CD8-positive, alpha-beta memory T cell (primary cell): ENCODE measurements around the gene BCAS1. TPM values are rescaled to one million over a fixed set of nuclear protein-coding genes. Genes with fewer than 3 reads are reported as not detected.
"Not testable (repeated sequence)": the region's sequence is repeated elsewhere in the genome, so short reads cannot be mapped to it uniquely, and the experiment has no call there.

Experiments used
- CTCF ChIA-PET: fragments of 350-600 bp; sonication (Branson Sonifier 250); formaldehyde crosslinking; loops from one replicate; lab custom pipeline; 2021; ENCODE audit warnings: antibody characterized with exemption; lab: Charles Lee
- POLR2A ChIA-PET: fragments of 350-600 bp; sonication (Branson Sonifier 250); formaldehyde crosslinking; loops from one replicate; lab custom pipeline; 2021; ENCODE audit warnings: antibody characterized with exemption; lab: Charles Lee
- DNase-seq, 5 donors: peaks; one replicate each; pipeline versions ENCODE4 v3.0.0 to v3.0.0-alpha.2; 2020 to 2022; ENCODE audit warnings: mixed read lengths in 1 of 5
- H3K27ac ChIP-seq: one replicate; pipeline ENCODE4 v1.7.0; 2013; ENCODE audit warnings: low read depth, mild to moderate bottlenecking, low read length, moderate library complexity
- H3K27me3 ChIP-seq: 2 replicates; pipeline ENCODE4 v1.7.0; 2013; ENCODE audit warnings: low read length, mild to moderate bottlenecking; ENCODE audit not compliant: insufficient read depth, poor library complexity, severe bottlenecking
- H3K36me3 ChIP-seq: 2 replicates; pipeline ENCODE4 v1.7.0; 2013; ENCODE audit warnings: mild to moderate bottlenecking, low read length, moderate library complexity; ENCODE audit not compliant: insufficient read depth
- H3K4me1 ChIP-seq: 2 replicates; pipeline ENCODE4 v1.7.0; 2013; ENCODE audit warnings: mild to moderate bottlenecking, low read length, moderate library complexity; ENCODE audit not compliant: insufficient read depth
- H3K4me3 ChIP-seq: 2 replicates; pipeline ENCODE4 v1.7.0; 2013; ENCODE audit warnings: mild to moderate bottlenecking, low read length
- H3K9me3 ChIP-seq: 2 replicates; pipeline ENCODE4 v1.7.0; 2013; ENCODE audit warnings: mild to moderate bottlenecking, low read length
- H3K27ac Mint-ChIP-seq, 8 donors: one replicate each; pipeline ENCODE4 v1.8.0; 2020 to 2021; ENCODE audit warnings: mixed read lengths in 8 of 8, mild to moderate bottlenecking in 6 of 8, inconsistent platforms in 3 of 8, moderate library complexity in 3 of 8
- H3K27me3 Mint-ChIP-seq, 2 donors: one replicate each; pipeline ENCODE4 v1.8.0; 2020 to 2021; ENCODE audit warnings: mixed read lengths in 2 of 2, mild to moderate bottlenecking in 1 of 2, moderate library complexity in 1 of 2
- H3K36me3 Mint-ChIP-seq, 3 donors: one replicate each; pipeline ENCODE4 v1.8.0; 2020 to 2021; ENCODE audit warnings: mixed read lengths in 3 of 3, inconsistent platforms in 1 of 3, mild to moderate bottlenecking in 1 of 3
- H3K4me1 Mint-ChIP-seq, 3 donors: one replicate each; pipeline ENCODE4 v1.8.0; 2020 to 2021; ENCODE audit warnings: mixed read lengths in 3 of 3, inconsistent platforms in 1 of 3, mild to moderate bottlenecking in 1 of 3
- H3K4me3 Mint-ChIP-seq, 7 donors: one replicate each; pipeline ENCODE4 v1.8.0; 2020 to 2021; ENCODE audit warnings: mixed read lengths in 7 of 7, mild to moderate bottlenecking in 6 of 7, moderate library complexity in 4 of 7, inconsistent platforms in 2 of 7
- H3K9me3 Mint-ChIP-seq, 5 donors: one replicate each; pipeline ENCODE4 v1.8.0; 2020 to 2022; ENCODE audit warnings: mixed read lengths in 5 of 5, mild to moderate bottlenecking in 3 of 5, moderate library complexity in 2 of 5, inconsistent platforms in 1 of 5
- polyA plus RNA-seq: library from polyadenylated mRNA; unstranded; fragments of 300-500 nt; fragmentation: Illumina TruSeq; gene quantifications from one replicate; pipeline ENCODE4 v1.2.3, GENCODE V29; 2021
- total RNA-seq, 2 experiments: library from RNA; stranded (reverse); gene quantifications; one replicate each; pipeline ENCODE4 v1.2.3, GENCODE V29; 2021

Gene BCAS1
- total and polyA plus RNA-seq, 3 experiments from 2014 or later: 0.09 to 0.91 (median 0.15) TPM

DNA sequence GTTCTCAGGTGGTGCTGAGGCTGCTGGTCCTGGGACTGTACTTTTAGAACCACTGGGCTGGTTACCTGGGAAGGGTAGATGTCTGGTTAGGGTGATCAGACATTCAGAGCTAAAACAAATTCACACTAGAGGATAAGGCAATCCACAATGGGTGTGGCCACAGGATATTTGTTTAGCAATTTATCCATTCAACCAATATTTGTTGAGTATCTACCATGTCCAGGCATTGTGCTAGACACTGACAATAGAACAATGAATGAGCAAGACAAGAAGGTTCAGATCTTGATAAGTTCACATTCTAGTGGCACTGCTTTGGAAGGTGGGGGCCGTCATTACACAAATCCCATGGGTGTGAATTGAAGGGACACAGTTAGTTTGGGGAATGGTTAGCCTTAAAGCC, 131.7 kb downstream of the BCAS1 start:
- no peak for DNase-seq
- CTCF ChIA-PET: interaction anchor here (1.1 to 3.9 kb wide), 8 partner anchors 11 to 773 kb away, joined by 3 to 20 read pairs (median 9); no protein-coding TSS in a partner anchor
- H3K9me3 ChIP-seq: no peaks in the 10 kb centered on the region
- no peak overlapping the region for H3K4me3 Mint-ChIP-seq
- POLR2A ChIA-PET: no interaction called here
- H3K27me3 ChIP-seq: no peaks in the 10 kb centered on the region
- H3K4me1 ChIP-seq: peaks cover 22% of the 10 kb centered on the region
- H3K27ac ChIP-seq: no peak overlapping the region
- no peak overlapping the region for H3K4me3 ChIP-seq
- no peaks in the 10 kb centered on the region for H3K36me3 Mint-ChIP-seq
- H3K4me1 Mint-ChIP-seq: peaks cover 25 to 55% (median 46%) of the 10 kb centered on the region in 3 donors
- no peaks in the 10 kb centered on the region for H3K36me3 ChIP-seq
- H3K9me3 Mint-ChIP-seq: no peaks in the 10 kb centered on the region
- no peaks in the 10 kb centered on the region for H3K27me3 Mint-ChIP-seq
- H3K27ac Mint-ChIP-seq: peak overlapping the region in 1 of 8 donors; percentile 9

DNA sequence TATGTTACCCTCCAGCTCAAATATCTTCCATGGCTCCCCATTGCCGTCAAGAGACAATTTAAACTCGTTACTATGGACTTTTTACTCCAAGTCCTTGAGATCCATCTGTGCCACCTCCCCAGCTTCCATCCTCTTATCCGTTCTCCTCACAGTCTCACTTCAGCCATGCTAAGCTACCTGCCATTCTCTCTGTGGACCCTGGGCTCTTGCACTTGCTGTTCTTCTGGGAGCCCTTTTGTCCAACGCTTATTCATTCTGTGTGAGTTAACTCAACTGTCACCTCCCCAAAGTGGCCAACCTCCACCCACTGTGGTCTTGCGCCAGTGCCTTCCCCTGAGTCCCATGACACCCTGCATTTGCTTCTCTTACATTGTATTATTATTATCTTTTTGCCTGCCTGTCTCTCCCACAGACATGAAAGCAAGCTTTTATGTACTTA, 132.4 kb downstream of the BCAS1 start:
- peaks cover 27% of the 10 kb centered on the region for H3K4me1 ChIP-seq
- DNase-seq: no peak

GRCh38 chr20:53937339-53937741, 133.1 kb downstream of the BCAS1 start:
- H3K4me1 ChIP-seq: peaks cover 27% of the 10 kb centered on the region
- no peak overlapping the region for H3K27ac Mint-ChIP-seq
- H3K27ac ChIP-seq: no peak overlapping the region
- no peaks in the 10 kb centered on the region for H3K9me3 ChIP-seq
- H3K36me3 Mint-ChIP-seq: no peaks in the 10 kb centered on the region
- ChIA-PET CTCF (interaction anchor here (0.9 to 3.9 kb wide), 6 partner anchors 11 to 1625 kb away, joined by 3 to 20 read pairs (median 4); no protein-coding TSS in a partner anchor), POLR2A (no interaction called here)
- no peak overlapping the region for H3K4me3 Mint-ChIP-seq
- DNase-seq: no peak
- H3K4me1 Mint-ChIP-seq: peaks cover 30 to 57% (median 48%) of the 10 kb centered on the region in 3 donors
- H3K9me3 Mint-ChIP-seq: no peaks in the 10 kb centered on the region
- no peak overlapping the region for H3K4me3 ChIP-seq
- H3K36me3 ChIP-seq: no peaks in the 10 kb centered on the region
- H3K27me3 ChIP-seq: no peaks in the 10 kb centered on the region
- H3K27me3 Mint-ChIP-seq: no peaks in the 10 kb centered on the region

More for the DNA sequence above, 132.4 kb downstream of the BCAS1 start:
- no peaks in the 10 kb centered on the region for H3K9me3 ChIP-seq
- H3K36me3 Mint-ChIP-seq: no peaks in the 10 kb centered on the region
- H3K4me3 Mint-ChIP-seq: no peak overlapping the region
- H3K9me3 Mint-ChIP-seq: no peaks in the 10 kb centered on the region
- ChIA-PET POLR2A (no interaction called here), CTCF (interaction anchor here (1.1 to 3.9 kb wide), 5 partner anchors 12 to 524 kb away, joined by 3 to 20 read pairs (median 13); no protein-coding TSS in a partner anchor)
- no peaks in the 10 kb centered on the region for H3K27me3 Mint-ChIP-seq
- no peak overlapping the region for H3K27ac ChIP-seq
- peaks cover 30 to 55% (median 48%) of the 10 kb centered on the region in 3 donors for H3K4me1 Mint-ChIP-seq
- H3K27ac Mint-ChIP-seq: peak overlapping the region in 4 of 8 donors; percentile 1 to 85 (median 70)
- no peaks in the 10 kb centered on the region for H3K36me3 ChIP-seq
- H3K27me3 ChIP-seq: no peaks in the 10 kb centered on the region
- no peak overlapping the region for H3K4me3 ChIP-seq

- Mint-ChIP-seq H3K4me1 (peaks cover 36 to 63% (median 54%) of the 10 kb centered on the region in 3 donors), H3K27ac (peak overlapping the region; percentile 53 to 96 (median 90)), H3K9me3 (no peaks in the 10 kb centered on the region), H3K27me3 (no peaks in the 10 kb centered on the region), H3K4me3 (peak overlapping the region in 6 of 7 donors; percentile 53 to 86 (median 72)), H3K36me3 (no peaks in the 10 kb centered on the region)
- ChIA-PET CTCF (interaction anchor here (1.1 to 2.5 kb wide), 10 partner anchors 9 to 358 kb away, joined by 3 to 13 read pairs (median 5); no protein-coding TSS in a partner anchor), POLR2A (interaction anchor here (0.5 to 1.0 kb wide), 4 partner anchors 13 to 339 kb away, joined by 3 to 4 read pairs (median 3); no protein-coding TSS in a partner anchor)
- Histone ChIP-seq H3K4me1 (peaks cover 27% of the 10 kb centered on the region), H3K27me3 (no peaks in the 10 kb centered on the region), H3K36me3 (no peaks in the 10 kb centered on the region), H3K9me3 (no peaks in the 10 kb centered on the region), H3K27ac (no peak overlapping the region), H3K4me3 (no peak overlapping the region)
- DNase-seq: no peak
These were observed 134.9 kb downstream of the BCAS1 start for GRCh38 chr20:53935344-53936084.

DNA sequence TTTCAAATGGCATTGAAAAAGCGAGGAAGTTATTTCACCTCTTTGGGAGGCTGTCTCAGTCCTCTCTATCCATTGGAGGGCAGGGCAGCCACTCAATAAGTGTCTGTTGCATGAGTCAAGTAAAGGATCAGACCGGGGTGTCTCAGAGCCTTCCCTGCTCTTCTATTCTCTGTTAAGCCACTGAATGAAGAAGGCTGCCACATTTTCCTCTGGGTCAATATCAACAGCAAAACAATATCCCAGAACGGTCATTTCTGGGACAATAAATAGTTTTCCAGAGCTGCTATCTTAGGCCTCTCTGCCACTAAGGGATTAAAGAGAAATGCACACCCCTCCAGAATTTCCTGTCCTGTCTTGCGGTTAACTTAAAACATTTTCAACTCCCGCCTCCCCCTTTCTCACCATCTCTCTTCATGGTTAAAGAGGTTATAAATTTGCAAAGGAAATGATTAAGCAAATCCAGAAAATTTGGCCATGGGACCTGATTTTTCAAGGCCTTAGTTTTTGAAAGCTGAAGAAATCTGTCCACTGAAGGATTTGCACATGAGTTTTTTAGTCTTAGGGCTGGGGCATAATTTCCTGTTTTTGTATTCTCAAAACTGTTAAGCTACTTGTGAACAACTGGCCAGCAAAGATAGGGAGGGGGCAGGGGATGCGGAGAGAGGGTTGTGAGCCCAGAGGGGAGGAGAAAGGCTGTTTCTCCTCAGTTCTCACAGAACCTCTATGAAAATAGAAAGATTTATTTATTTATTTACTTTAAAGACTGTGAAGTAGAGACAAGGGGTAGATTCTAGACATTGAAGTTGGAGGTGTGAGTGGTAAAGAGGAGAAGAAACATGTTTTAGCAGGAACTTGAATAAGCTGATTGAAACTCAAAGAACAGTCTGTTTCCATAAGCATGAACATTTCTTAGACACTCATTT, 135.7 kb downstream of the BCAS1 start:
- H3K9me3 Mint-ChIP-seq: no peaks in the 10 kb centered on the region
- no peaks in the 10 kb centered on the region for H3K36me3 Mint-ChIP-seq
- Histone ChIP-seq H3K4me3 (peak overlapping the region; percentile 18), H3K36me3 (no peaks in the 10 kb centered on the region), H3K4me1 (peaks cover 27% of the 10 kb centered on the region), H3K9me3 (no peaks in the 10 kb centered on the region), H3K27me3 (no peaks in the 10 kb centered on the region), H3K27ac (no peak overlapping the region)
- no peaks in the 10 kb centered on the region for H3K27me3 Mint-ChIP-seq
- CTCF ChIA-PET: interaction anchor here (1.1 to 2.5 kb wide), 10 partner anchors 9 to 355 kb away, joined by 3 to 13 read pairs (median 6); no protein-coding TSS in a partner anchor
- H3K27ac Mint-ChIP-seq: peak overlapping the region; percentile 53 to 96 (median 90)
- POLR2A ChIA-PET: interaction anchor here (0.6 to 1.0 kb wide), 5 partner anchors 12 to 1453 kb away, joined by 3 to 4 read pairs (median 3); no protein-coding TSS in a partner anchor
- peak overlapping the region; percentile 9 to 86 (median 70) for H3K4me3 Mint-ChIP-seq
- peaks cover 40 to 62% (median 55%) of the 10 kb centered on the region in 3 donors for H3K4me1 Mint-ChIP-seq
- DNase-seq: peak in 1 of 5 donors; percentile 15

DNA sequence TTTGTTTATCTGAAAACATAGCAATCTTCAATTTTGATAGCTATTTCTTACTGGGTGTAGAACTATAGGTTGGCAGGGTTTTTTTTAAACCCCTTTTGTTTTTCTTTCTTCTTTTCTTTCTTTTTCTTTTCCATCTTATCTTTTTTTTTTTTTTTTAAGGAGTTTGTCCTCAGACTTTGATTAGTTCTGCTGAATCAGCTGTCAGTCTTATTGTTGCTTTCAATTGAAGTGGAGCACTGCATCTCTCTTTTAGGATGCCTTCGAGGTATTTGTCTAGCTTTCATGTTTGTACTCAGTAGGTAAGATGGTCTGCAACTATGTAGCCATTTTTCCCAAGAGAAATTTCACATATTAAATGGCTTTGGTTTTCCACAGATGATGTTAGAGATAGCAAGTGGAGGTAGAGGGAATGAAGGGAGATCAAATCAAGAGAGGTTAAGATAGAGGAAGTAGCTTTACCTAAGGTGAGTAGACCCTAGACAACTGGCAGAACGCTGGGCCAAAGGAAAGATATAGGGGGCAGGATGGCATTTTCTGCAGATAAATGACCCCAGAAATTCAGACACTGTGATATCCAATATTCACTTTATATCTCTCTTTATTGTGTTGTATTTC, 137.1 kb downstream of the BCAS1 start:
- Mint-ChIP-seq H3K4me3 (peak overlapping the region in 3 of 7 donors; percentile 1 to 32 (median 18)), H3K4me1 (peaks cover 40 to 56% (median 52%) of the 10 kb centered on the region in 3 donors), H3K27me3 (no peaks in the 10 kb centered on the region), H3K9me3 (no peaks in the 10 kb centered on the region), H3K27ac (peak overlapping the region in 3 of 8 donors; percentile 47 to 73 (median 64)), H3K36me3 (no peaks in the 10 kb centered on the region)
- no peak overlapping the region for H3K27ac ChIP-seq
- no peaks in the 10 kb centered on the region for H3K9me3 ChIP-seq
- no peak for DNase-seq
- POLR2A ChIA-PET: interaction anchor here (0.6 kb wide), 2 partner anchors 182 to 350 kb away, joined by 5 to 6 read pairs; no protein-coding TSS in a partner anchor
- no peaks in the 10 kb centered on the region for H3K36me3 ChIP-seq
- H3K27me3 ChIP-seq: no peaks in the 10 kb centered on the region
- H3K4me3 ChIP-seq: no peak overlapping the region
- CTCF ChIA-PET: interaction anchor here (1.0 to 2.5 kb wide), 5 partner anchors 9 to 354 kb away, joined by 3 to 9 read pairs (median 6); no protein-coding TSS in a partner anchor
- H3K4me1 ChIP-seq: peaks cover 27% of the 10 kb centered on the region

DNA sequence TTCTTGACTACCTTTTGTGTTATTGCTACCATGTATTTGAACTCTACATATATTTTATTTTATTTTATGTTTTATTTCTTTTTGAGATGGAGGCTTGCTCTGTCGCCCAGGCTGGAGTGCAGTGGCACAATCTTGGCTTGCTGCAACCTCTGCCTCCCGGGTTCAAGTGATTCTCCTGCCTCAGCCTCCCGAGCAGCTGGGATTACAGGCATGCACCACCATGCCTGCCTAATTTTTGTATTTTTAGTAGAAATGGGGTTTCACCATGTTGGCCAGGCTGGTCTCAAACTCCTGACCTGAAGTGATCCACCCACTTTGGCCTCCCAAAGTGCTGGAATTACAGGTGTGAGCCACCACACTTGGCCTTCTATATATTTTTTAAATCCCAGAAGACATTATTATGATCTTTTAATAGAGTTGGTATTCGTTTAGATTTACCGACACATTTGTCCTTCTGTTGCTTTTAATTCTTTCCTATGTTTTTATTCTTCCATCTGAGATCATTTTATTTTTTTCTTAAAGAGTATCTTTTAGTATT, 137.7 kb downstream of the BCAS1 start:
- CTCF ChIA-PET: interaction anchor here (1.0 to 2.7 kb wide), 5 partner anchors 9 to 353 kb away, joined by 3 to 10 read pairs (median 7); no protein-coding TSS in a partner anchor
- H3K27ac ChIP-seq, H3K9me3 ChIP-seq, DNase-seq, H3K27me3 Mint-ChIP-seq, H3K9me3 Mint-ChIP-seq, H3K36me3 Mint-ChIP-seq, H3K4me3 Mint-ChIP-seq, H3K36me3 ChIP-seq, H3K27ac Mint-ChIP-seq, H3K4me3 ChIP-seq, H3K27me3 ChIP-seq: not testable (repeated sequence)
- peaks cover 27% of the 10 kb centered on the region for H3K4me1 ChIP-seq
- POLR2A ChIA-PET: interaction anchor here (0.6 kb wide), 2 partner anchors 323 to 350 kb away, joined by 3 to 5 read pairs; no protein-coding TSS in a partner anchor
- H3K4me1 Mint-ChIP-seq: peaks cover 40 to 50% (median 47%) of the 10 kb centered on the region in 3 donors
